ENCODE results near the gene IGF2. TPM values are rescaled to one million over a fixed set of nuclear protein-coding genes. Genes with fewer than 3 reads are reported as not detected.

IGF2 gene
- polyA plus RNA-seq, 1 donor from 2014 or later = not detected

GRCh38 chr11:2093575-2094353 is 45.4 kb downstream of the IGF2 start:
- no peaks in the 10 kb centered on the region for H3K9me2 ChIP-seq (ENCODE audit: insufficient read depth, low read length)
- H3K4me3 ChIP-seq (ENCODE audit: low read length) = no peak overlapping the region
- no peaks in the 10 kb centered on the region for H3K27me3 ChIP-seq (ENCODE audit: insufficient read depth, low read depth, low read length)
- H4K20me1 ChIP-seq (ENCODE audit: insufficient read depth) = no peaks in the 10 kb centered on the region
- H3K9me3 ChIP-seq (ENCODE audit: low read length) = no peaks in the 10 kb centered on the region
- H3F3A ChIP-seq (ENCODE audit: insufficient read depth, low read length, poor library complexity, severe bottlenecking) = no peaks in the 10 kb centered on the region
- no peak overlapping the region for H3K27ac ChIP-seq (ENCODE audit: low read length)
- no peak overlapping the region for H3K4me2 ChIP-seq (ENCODE audit: low read length)
- TF ChIP-seq POLR2AphosphoS5 (IDR thresholded peaks at IDR 0.05) (no peak), RAD21 (conservative IDR thresholded peaks at IDR 0.05) (no peak), EP300 (conservative IDR thresholded peaks at IDR 0.05; ENCODE audit: poor library complexity, severe bottlenecking) (no peak), TAF1 (IDR thresholded peaks at IDR 0.05; ENCODE audit: low read depth) (no peak), EZH2 (IDR thresholded peaks at IDR 0.05; ENCODE audit: borderline replicate concordance, insufficient read depth, low read length, poor library complexity, severe bottlenecking) (no peak), MXI1 (conservative IDR thresholded peaks at IDR 0.05; ENCODE audit: poor library complexity, severe bottlenecking) (no peak), SMC3 (conservative IDR thresholded peaks at IDR 0.05; ENCODE audit: poor library complexity) (no peak)
- TF ChIP-seq, protein P1, sequence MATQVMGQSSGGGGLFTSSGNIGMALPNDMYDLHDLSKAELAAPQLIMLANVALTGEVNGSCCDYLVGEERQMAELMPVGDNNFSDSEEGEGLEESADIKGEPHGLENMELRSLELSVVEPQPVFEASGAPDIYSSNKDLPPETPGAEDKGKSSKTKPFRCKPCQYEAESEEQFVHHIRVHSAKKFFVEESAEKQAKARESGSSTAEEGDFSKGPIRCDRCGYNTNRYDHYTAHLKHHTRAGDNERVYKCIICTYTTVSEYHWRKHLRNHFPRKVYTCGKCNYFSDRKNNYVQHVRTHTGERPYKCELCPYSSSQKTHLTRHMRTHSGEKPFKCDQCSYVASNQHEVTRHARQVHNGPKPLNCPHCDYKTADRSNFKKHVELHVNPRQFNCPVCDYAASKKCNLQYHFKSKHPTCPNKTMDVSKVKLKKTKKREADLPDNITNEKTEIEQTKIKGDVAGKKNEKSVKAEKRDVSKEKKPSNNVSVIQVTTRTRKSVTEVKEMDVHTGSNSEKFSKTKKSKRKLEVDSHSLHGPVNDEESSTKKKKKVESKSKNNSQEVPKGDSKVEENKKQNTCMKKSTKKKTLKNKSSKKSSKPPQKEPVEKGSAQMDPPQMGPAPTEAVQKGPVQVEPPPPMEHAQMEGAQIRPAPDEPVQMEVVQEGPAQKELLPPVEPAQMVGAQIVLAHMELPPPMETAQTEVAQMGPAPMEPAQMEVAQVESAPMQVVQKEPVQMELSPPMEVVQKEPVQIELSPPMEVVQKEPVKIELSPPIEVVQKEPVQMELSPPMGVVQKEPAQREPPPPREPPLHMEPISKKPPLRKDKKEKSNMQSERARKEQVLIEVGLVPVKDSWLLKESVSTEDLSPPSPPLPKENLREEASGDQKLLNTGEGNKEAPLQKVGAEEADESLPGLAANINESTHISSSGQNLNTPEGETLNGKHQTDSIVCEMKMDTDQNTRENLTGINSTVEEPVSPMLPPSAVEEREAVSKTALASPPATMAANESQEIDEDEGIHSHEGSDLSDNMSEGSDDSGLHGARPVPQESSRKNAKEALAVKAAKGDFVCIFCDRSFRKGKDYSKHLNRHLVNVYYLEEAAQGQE (IDR thresholded peaks at IDR 0.05; ENCODE audit: borderline replicate concordance) = no peak
- TF ChIP-seq, protein P2, sequence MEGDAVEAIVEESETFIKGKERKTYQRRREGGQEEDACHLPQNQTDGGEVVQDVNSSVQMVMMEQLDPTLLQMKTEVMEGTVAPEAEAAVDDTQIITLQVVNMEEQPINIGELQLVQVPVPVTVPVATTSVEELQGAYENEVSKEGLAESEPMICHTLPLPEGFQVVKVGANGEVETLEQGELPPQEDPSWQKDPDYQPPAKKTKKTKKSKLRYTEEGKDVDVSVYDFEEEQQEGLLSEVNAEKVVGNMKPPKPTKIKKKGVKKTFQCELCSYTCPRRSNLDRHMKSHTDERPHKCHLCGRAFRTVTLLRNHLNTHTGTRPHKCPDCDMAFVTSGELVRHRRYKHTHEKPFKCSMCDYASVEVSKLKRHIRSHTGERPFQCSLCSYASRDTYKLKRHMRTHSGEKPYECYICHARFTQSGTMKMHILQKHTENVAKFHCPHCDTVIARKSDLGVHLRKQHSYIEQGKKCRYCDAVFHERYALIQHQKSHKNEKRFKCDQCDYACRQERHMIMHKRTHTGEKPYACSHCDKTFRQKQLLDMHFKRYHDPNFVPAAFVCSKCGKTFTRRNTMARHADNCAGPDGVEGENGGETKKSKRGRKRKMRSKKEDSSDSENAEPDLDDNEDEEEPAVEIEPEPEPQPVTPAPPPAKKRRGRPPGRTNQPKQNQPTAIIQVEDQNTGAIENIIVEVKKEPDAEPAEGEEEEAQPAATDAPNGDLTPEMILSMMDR (IDR thresholded peaks at IDR 0.05; ENCODE audit: poor library complexity, severe bottlenecking) = no peak
- H3K36me3 ChIP-seq (ENCODE audit: insufficient read depth, low read length) = no peaks in the 10 kb centered on the region
- H3K79me2 ChIP-seq (replicated peaks; ENCODE audit: insufficient read depth, low read length) = no peaks in the 10 kb centered on the region
- no peak overlapping the region for H3K9ac ChIP-seq (ENCODE audit: low read length)
- no peak overlapping the region for H2AFZ ChIP-seq (ENCODE audit: low read depth, low read length)

DNA sequence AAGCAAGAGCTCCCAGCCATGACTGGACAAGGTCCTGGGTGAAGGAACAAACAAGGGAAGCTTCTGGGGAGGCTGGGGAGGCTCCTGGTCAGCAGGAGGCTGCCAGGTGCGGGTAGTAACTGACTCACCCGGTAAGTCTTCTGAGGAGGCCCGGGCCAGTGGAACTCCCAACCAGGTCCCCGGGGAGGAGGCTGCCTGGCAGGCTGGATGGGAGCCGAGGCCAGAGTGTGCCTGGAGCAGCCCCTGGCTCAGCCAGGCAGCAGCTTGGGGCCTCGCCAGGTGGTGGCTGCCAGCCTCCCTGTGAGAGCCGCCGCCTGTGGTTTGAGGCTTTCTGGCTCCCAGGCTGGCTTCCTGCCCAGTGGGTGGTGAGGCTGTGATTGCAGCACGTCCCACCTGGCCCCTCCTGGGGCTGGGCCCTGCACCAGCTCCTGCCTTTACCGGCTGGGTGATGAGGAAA is 46.2 kb downstream of the IGF2 start:
- Histone ChIP-seq H3K9me3 (ENCODE audit: low read length) (no peaks in the 10 kb centered on the region), H3K9me2 (ENCODE audit: insufficient read depth, low read length) (no peaks in the 10 kb centered on the region), H4K20me1 (ENCODE audit: insufficient read depth) (no peaks in the 10 kb centered on the region), H3K27ac (ENCODE audit: low read length) (no peak overlapping the region), H3K9ac (ENCODE audit: low read length) (no peak overlapping the region), H3K4me2 (ENCODE audit: low read length) (no peak overlapping the region), H3K27me3 (ENCODE audit: insufficient read depth, low read depth, low read length) (no peaks in the 10 kb centered on the region), H3K36me3 (ENCODE audit: insufficient read depth, low read length) (no peaks in the 10 kb centered on the region), H3K4me3 (ENCODE audit: low read length) (no peak overlapping the region), H3F3A (ENCODE audit: insufficient read depth, low read length, poor library complexity, severe bottlenecking) (no peaks in the 10 kb centered on the region), H3K79me2 (replicated peaks; ENCODE audit: insufficient read depth, low read length) (no peaks in the 10 kb centered on the region), H2AFZ (ENCODE audit: low read depth, low read length) (no peak overlapping the region)
- no peak for TF ChIP-seq RAD21 (conservative IDR thresholded peaks at IDR 0.05)
- TF ChIP-seq, protein P2 (IDR thresholded peaks at IDR 0.05; ENCODE audit: poor library complexity, severe bottlenecking) = no peak
- TF ChIP-seq, protein P1 (IDR thresholded peaks at IDR 0.05; ENCODE audit: borderline replicate concordance) = no peak
- TF ChIP-seq EP300 (conservative IDR thresholded peaks at IDR 0.05; ENCODE audit: poor library complexity, severe bottlenecking) = no peak
- TF ChIP-seq POLR2AphosphoS5 (IDR thresholded peaks at IDR 0.05) = no peak
- TF ChIP-seq MXI1 (conservative IDR thresholded peaks at IDR 0.05; ENCODE audit: poor library complexity, severe bottlenecking) = no peak
- TF ChIP-seq TAF1 (IDR thresholded peaks at IDR 0.05; ENCODE audit: low read depth) = no peak
- TF ChIP-seq EZH2 (IDR thresholded peaks at IDR 0.05; ENCODE audit: borderline replicate concordance, insufficient read depth, low read length, poor library complexity, severe bottlenecking) = no peak
- TF ChIP-seq SMC3 (conservative IDR thresholded peaks at IDR 0.05; ENCODE audit: poor library complexity) = no peak
